Measurements from ENCODE around the gene RNF220. TPM values are rescaled to one million over a fixed set of nuclear protein-coding genes. Genes with fewer than 3 reads are reported as not detected.

Gene RNF220
- total RNA-seq, 1 experiment from 2014 or later, result 128 TPM

- Mint-ChIP-seq H3K4me3 (no peak overlapping the region), H3K27ac (no peak overlapping the region), H3K9me3 (no peaks in the 10 kb centered on the region), H3K36me3 (no peaks in the 10 kb centered on the region), H3K27me3 (ENCODE audit: low read depth) (no peaks in the 10 kb centered on the region), H3K4me1 (peaks cover 23% of the 10 kb centered on the region)
- no peak for ATAC-seq
- TF ChIP-seq TEAD4 (CRISPR knock-in tag; IDR thresholded peaks at IDR 0.05) (no peak), GRHL2 (CRISPR knock-in tag; IDR thresholded peaks at IDR 0.05; ENCODE audit: insufficient replicate concordance, severe bottlenecking) (no peak), ELF4 (CRISPR knock-in tag; IDR thresholded peaks at IDR 0.05; ENCODE audit: low read depth) (no peak), GABPB1 (CRISPR knock-in tag; IDR thresholded peaks at IDR 0.05) (no peak), FOXK1 (CRISPR knock-in tag; IDR thresholded peaks at IDR 0.05) (no peak), ZSCAN18 (CRISPR knock-in tag; IDR thresholded peaks at IDR 0.05) (no peak)
- ChIA-PET POLR2A (no interaction called here), CTCF (interaction anchor here (0.9 to 1.0 kb wide), 2 partner anchors 15 to 18 kb away, joined by 3 read pairs; no protein-coding TSS in a partner anchor)
- DNase-seq (ENCODE audit: low spot score), result no peak
Measured at GRCh38 chr1:44670751-44671640, 265.9 kb downstream of the RNF220 start.

DNA sequence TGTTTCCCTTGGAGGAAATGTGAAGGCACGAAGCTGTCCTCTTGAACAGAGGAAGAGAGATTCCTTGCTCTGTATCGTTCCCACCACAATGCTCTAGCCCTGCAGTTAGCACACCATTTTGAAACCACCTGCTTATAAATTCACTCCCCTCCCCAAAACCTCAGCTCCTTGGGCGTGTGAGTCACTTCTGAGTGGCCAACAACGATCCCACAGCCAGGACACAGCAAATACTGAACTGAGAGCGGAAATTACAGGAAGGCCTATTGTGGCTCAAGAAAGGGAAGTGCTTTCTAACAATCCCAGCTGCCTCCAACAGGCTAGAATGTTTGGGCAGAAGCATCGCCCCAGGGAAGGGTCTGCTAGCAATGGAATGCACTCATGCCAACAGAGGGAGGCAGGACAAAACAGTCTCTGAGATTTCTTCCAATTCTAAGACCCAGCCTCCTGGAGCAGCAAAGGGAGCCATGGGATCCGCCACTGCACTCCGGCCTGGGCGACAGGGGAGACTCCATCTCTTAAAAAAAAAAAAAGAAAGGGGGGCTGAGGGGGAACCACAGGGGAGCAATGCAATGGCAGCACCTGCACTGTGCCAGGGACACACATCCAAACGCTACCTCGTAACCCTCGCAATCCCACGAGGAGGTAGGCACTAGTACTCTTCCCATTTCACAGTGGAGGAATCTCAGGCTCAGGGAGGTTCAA is 267.4 kb downstream of the RNF220 start:
- no peak for DNase-seq (ENCODE audit: low spot score)
- no peaks in the 10 kb centered on the region for H3K9me3 Mint-ChIP-seq
- H3K27ac Mint-ChIP-seq, result peak overlapping the region; percentile 81
- H3K27me3 Mint-ChIP-seq (ENCODE audit: low read depth), result no peaks in the 10 kb centered on the region
- H3K4me3 Mint-ChIP-seq, result peak overlapping the region; percentile 92; the same call in 1 of the 2 replicates
- H3K36me3 Mint-ChIP-seq, result no peaks in the 10 kb centered on the region
- ATAC-seq, result no peak
- peaks cover 23% of the 10 kb centered on the region for H3K4me1 Mint-ChIP-seq
- TF ChIP-seq RORB (CRISPR knock-in tag; IDR thresholded peaks at IDR 0.05), result no peak
- no peak for TF ChIP-seq E2F4 (CRISPR knock-in tag; IDR thresholded peaks at IDR 0.05; ENCODE audit: borderline replicate concordance, low read depth)
- TF ChIP-seq ZNF317 (CRISPR knock-in tag; IDR thresholded peaks at IDR 0.05; ENCODE audit: borderline replicate concordance, low read depth), result no peak
- TF ChIP-seq ZNF512 (CRISPR knock-in tag; IDR thresholded peaks at IDR 0.05; ENCODE audit: borderline replicate concordance), result no peak
- TF ChIP-seq, protein P1, sequence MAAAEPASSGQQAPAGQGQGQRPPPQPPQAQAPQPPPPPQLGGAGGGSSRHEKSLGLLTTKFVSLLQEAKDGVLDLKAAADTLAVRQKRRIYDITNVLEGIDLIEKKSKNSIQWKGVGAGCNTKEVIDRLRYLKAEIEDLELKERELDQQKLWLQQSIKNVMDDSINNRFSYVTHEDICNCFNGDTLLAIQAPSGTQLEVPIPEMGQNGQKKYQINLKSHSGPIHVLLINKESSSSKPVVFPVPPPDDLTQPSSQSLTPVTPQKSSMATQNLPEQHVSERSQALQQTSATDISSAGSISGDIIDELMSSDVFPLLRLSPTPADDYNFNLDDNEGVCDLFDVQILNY (CRISPR knock-in tag; IDR thresholded peaks at IDR 0.05), result no peak
- no peak for TF ChIP-seq ZNF219 (CRISPR knock-in tag; IDR thresholded peaks at IDR 0.05; ENCODE audit: borderline replicate concordance)
- TF ChIP-seq, protein P2, sequence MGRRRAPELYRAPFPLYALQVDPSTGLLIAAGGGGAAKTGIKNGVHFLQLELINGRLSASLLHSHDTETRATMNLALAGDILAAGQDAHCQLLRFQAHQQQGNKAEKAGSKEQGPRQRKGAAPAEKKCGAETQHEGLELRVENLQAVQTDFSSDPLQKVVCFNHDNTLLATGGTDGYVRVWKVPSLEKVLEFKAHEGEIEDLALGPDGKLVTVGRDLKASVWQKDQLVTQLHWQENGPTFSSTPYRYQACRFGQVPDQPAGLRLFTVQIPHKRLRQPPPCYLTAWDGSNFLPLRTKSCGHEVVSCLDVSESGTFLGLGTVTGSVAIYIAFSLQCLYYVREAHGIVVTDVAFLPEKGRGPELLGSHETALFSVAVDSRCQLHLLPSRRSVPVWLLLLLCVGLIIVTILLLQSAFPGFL (CRISPR knock-in tag; IDR thresholded peaks at IDR 0.05; ENCODE audit: borderline replicate concordance), result no peak
- no peak for TF ChIP-seq ZNF121 (CRISPR knock-in tag; IDR thresholded peaks at IDR 0.05)
- ChIA-PET CTCF (interaction anchor here (1.2 to 1.7 kb wide), 2 partner anchors 17 to 20 kb away, joined by 3 to 10 read pairs; no protein-coding TSS in a partner anchor), POLR2A (no interaction called here)

Data from WTC11 (cell line).